HEK293T (cell line): ENCODE results near the gene ISX.

Source experiments
- CTCF ChIA-PET: fragments of 350-600 bp; formaldehyde crosslinking; extraction: SDS; loops from one replicate; lab custom pipeline; 2021; ENCODE audit warnings: antibody characterized with exemption, inconsistent platforms; lab: Yijun Ruan, JAX
- POLR2A ChIA-PET: fragments of 350-600 bp; formaldehyde crosslinking; extraction: SDS; loops from one replicate; lab custom pipeline; 2020; ENCODE audit warnings: antibody characterized with exemption, inconsistent platforms; lab: Yijun Ruan, JAX
- DNase-seq: peaks from one replicate; pipeline ENCODE4 v3.0.0; 2012; ENCODE audit warnings: mixed read lengths; ENCODE audit errors: extremely low spot score
- ARNT ChIP-seq: fragments of 450-650 bp; IDR thresholded peaks from 2 replicates; pipeline ENCODE4 v1.6.1; 2017; ENCODE audit warnings: mild to moderate bottlenecking
- BHLHE40 ChIP-seq: fragments of 450-650 bp; IDR thresholded peaks from 2 replicates; pipeline ENCODE4 v1.6.1; 2016; ENCODE audit warnings: mild to moderate bottlenecking, moderate library complexity, borderline replicate concordance
- CTBP1 ChIP-seq: fragments of 450-650 bp; IDR thresholded peaks from 2 replicates; pipeline ENCODE4 v1.6.1; 2016; ENCODE audit warnings: borderline replicate concordance
- ELF4 ChIP-seq: fragments of 450-650 bp; IDR thresholded peaks from 2 replicates; pipeline ENCODE4 v1.6.1; 2017; ENCODE audit warnings: antibody characterized with exemption
- FOXA1 ChIP-seq: fragments of 450-650 bp; IDR thresholded peaks from 2 replicates; pipeline ENCODE4 v1.6.1; 2016; ENCODE audit warnings: mild to moderate bottlenecking
- FOXK2 ChIP-seq: fragments of 450-650 bp; IDR thresholded peaks from 2 replicates; pipeline ENCODE4 v1.6.1; 2016; ENCODE audit warnings: mild to moderate bottlenecking
- FOXM1 ChIP-seq: fragments of 450-650 bp; IDR thresholded peaks from 2 replicates; pipeline ENCODE4 v1.6.1; 2017; ENCODE audit warnings: mild to moderate bottlenecking, borderline replicate concordance
- HDGF ChIP-seq: fragments of 450-650 bp; IDR thresholded peaks from 2 replicates; pipeline ENCODE4 v1.6.1; 2017; ENCODE audit warnings: antibody characterized with exemption, borderline replicate concordance
- L3MBTL2 ChIP-seq: fragments of 450-650 bp; conservative IDR thresholded peaks from 2 replicates; pipeline ENCODE4 v1.6.1; 2016; ENCODE audit warnings: mild to moderate bottlenecking
- LEF1 ChIP-seq: fragments of 450-650 bp; IDR thresholded peaks from 2 replicates; pipeline ENCODE4 v1.6.1; 2017; ENCODE audit warnings: mild to moderate bottlenecking, borderline replicate concordance
- NFRKB ChIP-seq: fragments of 450-650 bp; IDR thresholded peaks from 2 replicates; pipeline ENCODE4 v1.6.1; 2016; ENCODE audit warnings: mild to moderate bottlenecking, moderate library complexity
- PKNOX1 ChIP-seq: fragments of 450-650 bp; IDR thresholded peaks from 2 replicates; pipeline ENCODE4 v1.6.1; 2016
- SP1 ChIP-seq: fragments of 450-650 bp; IDR thresholded peaks from 2 replicates; pipeline ENCODE4 v1.6.1; 2017
- SUZ12 ChIP-seq: fragments of 450-650 bp; IDR thresholded peaks from 2 replicates; pipeline ENCODE4 v1.6.1; 2016; ENCODE audit warnings: mild to moderate bottlenecking
- TARDBP ChIP-seq: fragments of 450-650 bp; IDR thresholded peaks from 2 replicates; pipeline ENCODE4 v1.6.1; 2016
- ZNF384 ChIP-seq: fragments of 450-650 bp; IDR thresholded peaks from 2 replicates; pipeline ENCODE4 v1.6.1; 2016

The ISX gene

GRCh38 chr22:35132568-35132967 is 66.6 kb downstream of the ISX start:
- POLR2A ChIA-PET = no interaction called here

GRCh38 chr22:35133702-35134380 is 67.9 kb downstream of the ISX start:
- ChIA-PET CTCF (no interaction called here), POLR2A (interaction anchor here (0.6 kb wide), 1 partner anchor 17 kb away, joined by 3 read pairs; no protein-coding TSS in a partner anchor)

More at GRCh38 chr22:35132568-35132967, 66.6 kb downstream of the ISX start:
- DNase-seq = no peak
- no peak for TF ChIP-seq PKNOX1
- TF ChIP-seq FOXM1 = no peak
- TF ChIP-seq ELF4 = no peak
- TF ChIP-seq TARDBP = no peak
- TF ChIP-seq ARNT = no peak
- no peak for TF ChIP-seq SUZ12
- CTCF ChIA-PET = interaction anchor here (0.6 kb wide), 1 partner anchor 21 kb away, joined by 3 read pairs; no protein-coding TSS in a partner anchor

GRCh38 chr22:35134637-35135036 is 68.7 kb downstream of the ISX start:
- ChIA-PET CTCF (no interaction called here), POLR2A (interaction anchor here (0.6 kb wide), 1 partner anchor 16 kb away, joined by 3 read pairs; no protein-coding TSS in a partner anchor)
- DNase-seq = no peak
- TF ChIP-seq SP1 (no peak), ZNF384 (no peak)

More at GRCh38 chr22:35133702-35134380, 67.9 kb downstream of the ISX start:
- TF ChIP-seq PKNOX1 (no peak), LEF1 (no peak), SUZ12 (no peak), L3MBTL2 (no peak), FOXK2 (no peak), HDGF (no peak), ZNF384 (no peak), FOXM1 (no peak), NFRKB (no peak), TARDBP (no peak), ARNT (no peak)
- DNase-seq = no peak

- no peak for DNase-seq
- CTCF ChIA-PET = no interaction called here
- TF ChIP-seq SUZ12 (no peak), BHLHE40 (no peak), PKNOX1 (no peak), FOXK2 (no peak), FOXA1 (no peak), ZNF384 (no peak), LEF1 (no peak), ARNT (no peak), L3MBTL2 (no peak), ELF4 (no peak), TARDBP (no peak), SP1 (no peak), CTBP1 (no peak), NFRKB (no peak), FOXM1 (no peak), HDGF (no peak)
- POLR2A ChIA-PET = no interaction called here
These were observed 69.2 kb downstream of the ISX start for GRCh38 chr22:35135165-35135564.
